Measurements from ENCODE around the gene SLC9B1. TPM values are rescaled to one million over a fixed set of nuclear protein-coding genes. Genes with fewer than 3 reads are reported as not detected.
"Not testable (repeated sequence)": the region's sequence is repeated elsewhere in the genome, so short reads cannot be mapped to it uniquely, and the experiment has no call there.

Gene SLC9B1
- total RNA-seq, 1 donor from 2014 or later, result 0.61 TPM

DNA sequence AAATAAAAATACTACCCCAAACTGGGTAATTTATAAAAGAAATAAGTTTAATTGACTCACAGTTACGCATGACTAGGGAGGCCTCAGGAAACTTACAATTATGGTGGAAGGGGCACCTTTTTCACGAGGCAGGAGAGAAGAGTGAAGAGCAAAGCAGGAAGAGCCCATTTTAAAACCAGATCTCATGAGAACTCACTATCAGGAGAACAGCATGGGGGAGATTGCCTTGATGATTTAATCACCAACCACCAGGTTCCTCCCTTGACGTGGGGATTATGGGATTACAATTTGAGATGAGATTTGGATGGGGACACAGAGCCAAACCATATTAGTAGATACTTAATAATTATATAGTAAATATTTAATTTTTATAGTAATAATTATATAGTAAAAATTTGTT lies 140.6 kb downstream of the SLC9B1 start:
- intact Hi-C loops (cut with micrococcal nuclease), result no loop called here

GRCh38 chr4:102878349-102878748 lies 141.2 kb downstream of the SLC9B1 start:
- intact Hi-C loops (cut with micrococcal nuclease), result not testable (repeated sequence)

GRCh38 chr4:102877477-102878106 lies 141.9 kb downstream of the SLC9B1 start:
- intact Hi-C loops (cut with micrococcal nuclease), result not testable (repeated sequence)

GRCh38 chr4:102871772-102872171 lies 147.7 kb downstream of the SLC9B1 start:
- intact Hi-C loops (cut with micrococcal nuclease), result no loop called here

GRCh38 chr4:102869569-102870197 lies 149.8 kb downstream of the SLC9B1 start:
- intact Hi-C loops (cut with micrococcal nuclease), result loop anchor here (1.0 to 5.0 kb wide), 7 partner anchors 118 to 1523 kb away; partner anchors contain the start of genes BDH2, PPP3CA, SLC39A8 and SLC9B2

DNA sequence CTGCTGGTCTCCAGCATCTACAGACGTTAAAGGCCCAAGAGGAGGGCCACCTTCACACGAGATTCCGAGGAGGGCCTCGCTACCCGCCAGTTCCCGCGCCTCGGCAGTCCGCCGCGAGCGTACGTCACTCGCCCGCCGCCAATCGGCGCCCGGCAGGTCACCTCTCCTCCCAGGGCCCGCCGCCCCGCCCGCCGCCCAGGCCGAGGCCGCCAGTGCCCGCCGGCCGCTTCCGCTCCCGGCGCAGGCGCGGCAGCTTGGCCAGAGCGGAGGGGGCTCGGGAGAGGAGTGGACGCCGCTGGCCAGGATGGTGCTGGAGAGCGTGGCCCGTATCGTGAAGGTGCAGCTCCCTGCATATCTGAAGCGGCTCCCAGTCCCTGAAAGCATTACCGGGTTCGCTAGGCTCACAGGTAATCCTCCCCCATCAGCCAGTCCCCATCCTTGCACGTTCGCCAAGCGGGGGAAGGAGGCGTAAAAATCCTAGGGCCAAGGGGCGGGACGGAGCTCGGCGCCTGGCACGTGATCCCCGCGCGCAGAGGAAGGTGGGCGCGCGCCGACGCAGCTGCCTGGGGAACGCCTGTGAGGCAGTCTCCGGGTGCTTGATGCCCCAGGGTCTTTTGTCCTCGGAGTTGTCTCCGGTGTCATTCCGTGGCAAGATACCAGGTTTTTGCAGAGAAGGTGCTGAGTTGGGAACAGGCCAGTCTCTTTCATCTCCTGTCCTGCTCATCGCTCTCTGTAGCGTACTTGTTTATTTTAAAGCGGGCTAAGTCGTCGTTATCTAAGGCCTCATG lies 150.5 kb downstream of the SLC9B1 start, which contains the start of gene CISD2:
TSS of gene CISD2 (plus strand) at position 212 of the 788 bp plus-strand sequence. CDS start at position 305, 93 bp downstream.
- intact Hi-C loops (cut with micrococcal nuclease), result loop anchor here (1.0 to 5.0 kb wide), 11 partner anchors 42 to 1522 kb away; partner anchors contain the start of genes BDH2, PPP3CA, SLC39A8 and SLC9B1

GRCh38 chr4:102868153-102868780 lies 151.2 kb downstream of the SLC9B1 start:
- intact Hi-C loops (cut with micrococcal nuclease), result loop anchor here (1.0 to 5.0 kb wide), 8 partner anchors 41 to 1521 kb away; partner anchors contain the start of genes BDH2, PPP3CA, SLC9B1 and UBE2D3

DNA sequence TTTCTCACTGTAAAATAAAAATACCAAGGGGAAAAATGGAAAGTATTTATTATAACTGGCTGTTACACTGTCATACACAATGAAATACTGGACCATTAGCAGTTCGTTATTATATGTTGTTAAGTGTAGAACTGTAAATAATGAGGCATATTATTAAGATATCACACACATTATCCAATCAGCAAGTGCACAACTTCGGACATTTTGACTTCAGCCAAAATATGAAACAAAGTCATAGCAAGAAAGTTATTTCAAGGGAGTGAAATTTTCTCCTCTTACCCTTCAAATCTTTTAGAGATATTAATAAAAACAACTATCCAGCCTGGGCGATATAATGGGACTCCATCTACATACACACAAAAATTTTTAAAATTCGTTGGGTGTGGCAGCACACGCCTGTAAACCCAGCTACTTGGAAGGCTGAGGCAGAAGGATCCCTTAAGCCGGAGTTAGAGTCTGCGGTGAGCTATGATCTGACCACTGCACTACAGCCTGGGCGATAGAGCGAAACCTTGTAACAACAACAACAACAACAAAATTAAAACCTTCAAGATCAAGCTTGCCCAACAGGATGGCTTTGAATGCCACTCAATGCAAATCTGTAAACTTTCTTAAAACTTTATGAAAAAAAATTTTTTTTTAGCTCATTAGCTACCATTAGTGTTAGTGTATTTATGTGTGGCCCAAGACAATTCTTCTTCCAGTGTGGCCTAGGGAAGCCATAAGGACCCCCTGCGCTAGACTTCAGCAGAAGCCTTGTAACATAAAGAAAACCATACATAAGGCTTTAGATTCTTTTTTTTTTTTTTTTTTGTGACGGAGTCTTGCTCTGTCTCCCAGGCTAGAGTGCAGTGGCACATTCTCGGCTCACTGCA lies 152.0 kb downstream of the SLC9B1 start:
- intact Hi-C loops (cut with micrococcal nuclease), result loop anchor here (1.0 to 5.0 kb wide), 8 partner anchors 40 to 1521 kb away; partner anchors contain the start of genes BDH2, PPP3CA, SLC9B1 and UBE2D3

DNA sequence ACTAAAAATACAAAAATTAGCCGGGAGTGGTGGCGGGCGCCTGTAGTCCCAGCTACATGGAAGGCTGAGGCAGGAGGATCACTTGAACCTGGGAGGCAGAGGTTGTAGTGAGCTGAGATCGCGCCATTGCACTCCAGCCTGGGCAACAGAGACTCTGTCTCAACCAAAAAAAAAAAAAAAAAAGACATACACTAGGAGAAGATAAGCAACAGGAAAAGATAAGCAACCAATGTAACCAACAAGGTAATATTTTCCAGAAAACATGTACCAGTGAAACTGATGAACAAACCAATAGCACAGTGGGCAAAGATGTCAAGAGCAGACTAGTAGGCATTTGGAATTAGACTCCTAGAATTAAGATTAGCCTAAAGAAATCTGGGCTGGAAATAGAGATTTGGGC lies 154.2 kb downstream of the SLC9B1 start:
- intact Hi-C loops (cut with micrococcal nuclease), result loop anchor here (5.0 kb wide), 1 partner anchor 122 kb away; no protein-coding TSS in a partner anchor

- intact Hi-C loops (cut with micrococcal nuclease), result no loop called here
Observed at GRCh38 chr4:102862747-102863146, 156.8 kb downstream of the SLC9B1 start.

DNA sequence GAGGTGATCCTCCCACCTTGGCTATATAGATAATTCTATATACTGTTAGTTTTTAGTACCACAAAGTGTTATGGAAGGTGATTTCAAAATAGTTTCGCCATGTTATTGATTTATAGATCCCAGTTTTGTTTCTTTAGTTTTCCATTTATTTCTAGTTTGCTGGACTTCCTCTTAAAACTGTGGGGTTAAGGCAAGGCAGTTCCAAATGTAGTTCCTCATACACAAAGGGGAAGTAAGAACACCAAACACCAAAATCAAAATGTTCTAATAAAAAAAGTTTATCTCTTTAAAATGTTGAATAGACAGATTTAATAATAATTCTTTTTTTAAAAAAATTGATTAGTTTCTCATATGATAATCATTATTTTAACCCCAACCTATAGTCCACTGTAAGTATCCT lies 157.5 kb downstream of the SLC9B1 start:
- intact Hi-C loops (cut with micrococcal nuclease), result no loop called here

- intact Hi-C loops (cut with micrococcal nuclease), result no loop called here
Observed at GRCh38 chr4:102860611-102861324, 158.7 kb downstream of the SLC9B1 start.

DNA sequence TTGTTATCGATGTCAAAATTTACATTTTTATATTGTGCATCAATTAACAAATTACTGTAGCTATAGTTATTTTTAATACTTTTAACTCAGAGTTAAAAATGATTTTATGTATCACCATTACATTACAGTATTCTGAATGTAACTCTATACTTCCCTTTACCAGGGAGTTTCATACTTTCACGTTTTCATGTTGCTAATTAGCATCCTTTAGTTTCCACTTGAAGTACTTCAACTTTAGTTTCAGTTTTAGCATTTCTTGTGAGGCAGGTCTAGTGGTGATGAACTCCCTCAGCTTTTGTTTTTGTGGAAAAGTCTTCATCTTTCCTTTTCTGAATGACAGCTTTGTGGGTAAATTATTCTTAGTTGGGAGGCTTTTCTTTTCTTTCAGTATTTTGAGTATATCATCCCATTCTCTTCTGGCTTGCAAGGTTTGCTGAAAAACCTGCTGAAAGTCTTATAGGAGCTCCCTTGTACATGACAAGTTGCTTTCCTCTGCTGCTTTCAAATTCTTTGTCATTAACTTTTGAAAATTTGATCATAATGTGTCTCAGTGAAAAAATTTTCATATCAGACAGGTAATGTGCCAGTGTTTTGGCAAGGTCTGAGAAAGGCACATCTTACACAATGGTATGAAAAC lies 160.6 kb downstream of the SLC9B1 start:
- intact Hi-C loops (cut with micrococcal nuclease), result no loop called here

Other genes starting within 250 kb of the SLC9B1 start
- 389 and 398 TPM in 2 replicates for gene UBE2D3, start 192.2 kb downstream of the SLC9B1 start, total RNA-seq
- 54.7 and 54.9 TPM in 2 replicates for gene CISD2, start 150.7 kb downstream of the SLC9B1 start, total RNA-seq
- gene SLC9B2, start 57.1 kb upstream of the SLC9B1 start, total RNA-seq, result 22.9 and 27.5 TPM in 2 replicates
- gene BDH2, start 80.1 kb upstream of the SLC9B1 start, total RNA-seq, result 15.8 and 15.9 TPM in 2 replicates
- 47.6 and 56.2 TPM in 2 replicates for gene CENPE, start 178.6 kb upstream of the SLC9B1 start, total RNA-seq